ENCODE data around the gene SLC1A7.

DNA sequence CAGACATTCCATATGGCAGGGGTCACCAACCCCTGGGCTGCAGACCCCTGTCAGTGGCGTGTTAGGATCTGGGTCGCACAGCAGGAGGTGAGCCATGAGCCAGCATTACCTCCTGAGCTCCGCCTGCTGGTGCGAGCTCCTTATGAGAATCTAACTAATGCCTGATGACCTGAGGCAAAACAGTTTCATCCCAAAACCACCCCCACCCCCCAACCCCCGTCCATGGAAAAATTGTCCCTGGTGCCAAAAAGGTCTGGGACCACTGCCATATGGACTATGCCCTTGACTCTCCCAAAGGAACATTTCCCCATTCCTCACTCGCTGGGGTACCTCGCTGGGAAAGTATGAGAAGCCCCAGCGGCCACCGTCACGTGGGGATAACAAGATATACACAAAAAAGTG is 47.8 kb upstream of the SLC1A7 start:
- TF ChIP-seq, protein P1, sequence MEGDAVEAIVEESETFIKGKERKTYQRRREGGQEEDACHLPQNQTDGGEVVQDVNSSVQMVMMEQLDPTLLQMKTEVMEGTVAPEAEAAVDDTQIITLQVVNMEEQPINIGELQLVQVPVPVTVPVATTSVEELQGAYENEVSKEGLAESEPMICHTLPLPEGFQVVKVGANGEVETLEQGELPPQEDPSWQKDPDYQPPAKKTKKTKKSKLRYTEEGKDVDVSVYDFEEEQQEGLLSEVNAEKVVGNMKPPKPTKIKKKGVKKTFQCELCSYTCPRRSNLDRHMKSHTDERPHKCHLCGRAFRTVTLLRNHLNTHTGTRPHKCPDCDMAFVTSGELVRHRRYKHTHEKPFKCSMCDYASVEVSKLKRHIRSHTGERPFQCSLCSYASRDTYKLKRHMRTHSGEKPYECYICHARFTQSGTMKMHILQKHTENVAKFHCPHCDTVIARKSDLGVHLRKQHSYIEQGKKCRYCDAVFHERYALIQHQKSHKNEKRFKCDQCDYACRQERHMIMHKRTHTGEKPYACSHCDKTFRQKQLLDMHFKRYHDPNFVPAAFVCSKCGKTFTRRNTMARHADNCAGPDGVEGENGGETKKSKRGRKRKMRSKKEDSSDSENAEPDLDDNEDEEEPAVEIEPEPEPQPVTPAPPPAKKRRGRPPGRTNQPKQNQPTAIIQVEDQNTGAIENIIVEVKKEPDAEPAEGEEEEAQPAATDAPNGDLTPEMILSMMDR (IDR thresholded peaks at IDR 0.05) = no peak
- TF ChIP-seq EZH2 (IDR thresholded peaks at IDR 0.05; ENCODE audit: borderline replicate concordance, insufficient read depth, low read depth, low read length, poor library complexity, severe bottlenecking) = no peak
